Neural progenitor cell (in vitro differentiated cells): ENCODE measurements around the gene NT5DC1. TPM values are rescaled to one million over a fixed set of nuclear protein-coding genes. Genes with fewer than 3 reads are reported as not detected.

Source experiments
- DNase-seq: peaks from one replicate; pipeline ENCODE4 v3.0.0-alpha.2; 2016; ENCODE audit warnings: low spot score
- H2AFZ ChIP-seq: fragments of 200-600 bp; sonication (generic); replicated peaks from 2 replicates; pipeline ENCODE4 v1.6.1; 2016; ENCODE audit warnings: antibody characterized with exemption
- H3F3A ChIP-seq: fragments of 200-600 bp; sonication (generic); 2 replicates; pipeline ENCODE4 v1.6.1; 2016; ENCODE audit warnings: antibody characterized with exemption, low read depth
- H3K27ac ChIP-seq: fragments of 200-600 bp; sonication (generic); 2 replicates; pipeline ENCODE4 v1.5.1; 2016; ENCODE audit warnings: mild to moderate bottlenecking
- H3K27me3 ChIP-seq: fragments of 200-600 bp; sonication (generic); 2 replicates; pipeline ENCODE4 v1.6.1; 2016; ENCODE audit warnings: mild to moderate bottlenecking, moderate library complexity
- H3K36me3 ChIP-seq: fragments of 200-600 bp; sonication (generic); 2 replicates; pipeline ENCODE4 v1.5.1; 2016
- H3K4me1 ChIP-seq: fragments of 200-600 bp; sonication (generic); 2 replicates; pipeline ENCODE4 v1.6.1; 2016; ENCODE audit warnings: mixed run types
- H3K4me2 ChIP-seq: fragments of 200-600 bp; sonication (generic); 2 replicates; pipeline ENCODE4 v1.6.1; 2016
- H3K4me3 ChIP-seq: fragments of 200-600 bp; sonication (generic); 2 replicates; pipeline ENCODE4 v1.5.1; 2016
- H3K79me2 ChIP-seq: fragments of 200-600 bp; sonication (generic); 2 replicates; pipeline ENCODE4 v1.6.1; 2016; ENCODE audit warnings: low read depth
- H3K9ac ChIP-seq: fragments of 200-600 bp; sonication (generic); 2 replicates; pipeline ENCODE4 v1.6.1; 2016
- H3K9me3 ChIP-seq: fragments of 200-600 bp; sonication (generic); 2 replicates; pipeline ENCODE4 v1.5.1; 2016; ENCODE audit warnings: low read depth
- H4K20me1 ChIP-seq: fragments of 200-600 bp; sonication (generic); 2 replicates; pipeline ENCODE4 v1.6.1; 2016; ENCODE audit warnings: low read depth
- H3K27ac Mint-ChIP-seq: 3 replicates; pipeline ENCODE4 v1.8.0; 2021; ENCODE audit warnings: mixed read lengths
- H3K27me3 Mint-ChIP-seq: 2 replicates; pipeline ENCODE4 v1.8.0; 2022; ENCODE audit warnings: low read depth, mild to moderate bottlenecking, inconsistent platforms, moderate library complexity, mixed read lengths; ENCODE audit not compliant: insufficient read depth
- H3K36me3 Mint-ChIP-seq: 3 replicates; pipeline ENCODE4 v1.8.0; 2021; ENCODE audit warnings: mixed read lengths
- H3K4me1 Mint-ChIP-seq: 3 replicates; pipeline ENCODE4 v1.8.0; 2021; ENCODE audit warnings: mixed read lengths
- H3K4me3 Mint-ChIP-seq: 3 replicates; pipeline ENCODE4 v1.8.0; 2021; ENCODE audit warnings: mild to moderate bottlenecking, moderate library complexity, mixed read lengths
- H3K9me3 Mint-ChIP-seq: 3 replicates; pipeline ENCODE4 v1.8.0; 2020; ENCODE audit warnings: mixed read lengths
- CTCF ChIP-seq: fragments of 200-600 bp; sonication (generic); IDR thresholded peaks from 2 replicates; pipeline ENCODE4 v1.5.1; 2017; ENCODE audit warnings: antibody characterized with exemption, mild to moderate bottlenecking
- EZH2 ChIP-seq: fragments of 200-600 bp; sonication (generic); IDR thresholded peaks from 2 replicates; pipeline ENCODE4 v1.6.1; 2017; ENCODE audit warnings: antibody characterized with exemption, mild to moderate bottlenecking, moderate library complexity
- EZH2phosphoT487 ChIP-seq: fragments of 200-600 bp; sonication (generic); IDR thresholded peaks from 2 replicates; pipeline ENCODE4 v1.6.1; 2017; ENCODE audit warnings: antibody characterized with exemption
- total RNA-seq: library from RNA; depleted of rRNA; stranded (reverse); fragments of >200 nt; gene quantifications from 2 replicates; pipeline ENCODE4 v1.2.3, GENCODE V29; 2015; ENCODE audit warnings: low replicate concordance

NT5DC1 gene
- total RNA-seq, 1 donor from 2014 or later, result 19.3 TPM

GRCh38 chr6:116062496-116062895 is 38.2 kb upstream of the NT5DC1 start:
- Histone ChIP-seq H3K79me2 (no peaks in the 10 kb centered on the region), H3K9me3 (no peaks in the 10 kb centered on the region), H3K4me1 (no peaks in the 10 kb centered on the region), H3K9ac (no peak overlapping the region), H3K27ac (no peak overlapping the region), H4K20me1 (no peaks in the 10 kb centered on the region), H3K27me3 (no peaks in the 10 kb centered on the region), H3K4me2 (no peak overlapping the region), H3F3A (no peaks in the 10 kb centered on the region), H2AFZ (no peak overlapping the region), H3K4me3 (no peak overlapping the region), H3K36me3 (no peaks in the 10 kb centered on the region)
- no peaks in the 10 kb centered on the region for H3K9me3 Mint-ChIP-seq
- no peak overlapping the region for H3K27ac Mint-ChIP-seq
- no peaks in the 10 kb centered on the region for H3K36me3 Mint-ChIP-seq
- TF ChIP-seq CTCF (no peak), EZH2phosphoT487 (no peak), EZH2 (no peak)
- no peak overlapping the region for H3K4me3 Mint-ChIP-seq
- peaks cover 3% of the 10 kb centered on the region for H3K4me1 Mint-ChIP-seq
- H3K27me3 Mint-ChIP-seq, result no peaks in the 10 kb centered on the region
- no peak for DNase-seq

- no peak overlapping the region for H3K27ac ChIP-seq
- Mint-ChIP-seq H3K27ac (no peak overlapping the region), H3K27me3 (no peaks in the 10 kb centered on the region), H3K4me1 (peaks cover 3% of the 10 kb centered on the region), H3K4me3 (no peak overlapping the region), H3K36me3 (no peaks in the 10 kb centered on the region), H3K9me3 (no peaks in the 10 kb centered on the region)
- no peaks in the 10 kb centered on the region for H3K36me3 ChIP-seq
- no peaks in the 10 kb centered on the region for H4K20me1 ChIP-seq
- H3K9me3 ChIP-seq, result no peaks in the 10 kb centered on the region
- no peak overlapping the region for H2AFZ ChIP-seq
- TF ChIP-seq EZH2phosphoT487 (no peak), CTCF (no peak), EZH2 (no peak)
- no peak for DNase-seq
- H3K4me2 ChIP-seq, result no peak overlapping the region
- H3K27me3 ChIP-seq, result no peaks in the 10 kb centered on the region
- H3K4me1 ChIP-seq, result no peaks in the 10 kb centered on the region
- no peaks in the 10 kb centered on the region for H3F3A ChIP-seq
- no peak overlapping the region for H3K4me3 ChIP-seq
- H3K79me2 ChIP-seq, result no peaks in the 10 kb centered on the region
- H3K9ac ChIP-seq, result no peak overlapping the region
Observed at GRCh38 chr6:116064666-116065065, 36.0 kb upstream of the NT5DC1 start.

- no peaks in the 10 kb centered on the region for H3K79me2 ChIP-seq
- H3K27ac Mint-ChIP-seq, result no peak overlapping the region
- no peak for TF ChIP-seq EZH2
- no peak for TF ChIP-seq EZH2phosphoT487
- no peak for TF ChIP-seq CTCF
Observed at GRCh38 chr6:116066789-116067188, 33.9 kb upstream of the NT5DC1 start.

More at GRCh38 chr6:116066789-116067188, 33.9 kb upstream of the NT5DC1 start:
- Histone ChIP-seq H2AFZ (no peak overlapping the region), H3K9ac (no peak overlapping the region), H3K4me2 (no peak overlapping the region), H3K36me3 (no peaks in the 10 kb centered on the region), H4K20me1 (no peaks in the 10 kb centered on the region), H3K9me3 (no peaks in the 10 kb centered on the region), H3K4me1 (no peaks in the 10 kb centered on the region), H3K4me3 (no peak overlapping the region), H3K27me3 (no peaks in the 10 kb centered on the region), H3K27ac (no peak overlapping the region), H3F3A (no peaks in the 10 kb centered on the region)
- no peaks in the 10 kb centered on the region for H3K9me3 Mint-ChIP-seq
- H3K27me3 Mint-ChIP-seq, result no peaks in the 10 kb centered on the region
- no peak overlapping the region for H3K4me3 Mint-ChIP-seq
- H3K4me1 Mint-ChIP-seq, result peaks cover 4% of the 10 kb centered on the region
- H3K36me3 Mint-ChIP-seq, result no peaks in the 10 kb centered on the region
- no peak for DNase-seq
